Vagina (tissue), 2 donors: Measurements from ENCODE around the gene GSTA2.

Source experiments
- POLR2A ChIP-seq, 2 donors: fragments of 450-650 bp; IDR thresholded peaks; one replicate each; pipeline ENCODE4 v1.6.1; 2017; ENCODE audit warnings: antibody characterized with exemption in 2 of 2, mild to moderate bottlenecking in 2 of 2, moderate library complexity in 2 of 2
- TF ChIP-seq, protein P1 (sequence below), 3 experiments: fragments of 450-650 bp in 2 of 3; fragments of 200-600 bp in 1 of 3; sonication (generic) in 1 of 3; IDR thresholded peaks; one replicate each; pipeline ENCODE4 v1.5.1; 2017 to 2019; ENCODE audit warnings: antibody characterized with exemption in 3 of 3, mild to moderate bottlenecking in 2 of 3, moderate library complexity in 2 of 3

GRCh38 chr6:52707963-52708680 lies 55.2 kb downstream of the GSTA2 start:
- TF ChIP-seq, protein P1, sequence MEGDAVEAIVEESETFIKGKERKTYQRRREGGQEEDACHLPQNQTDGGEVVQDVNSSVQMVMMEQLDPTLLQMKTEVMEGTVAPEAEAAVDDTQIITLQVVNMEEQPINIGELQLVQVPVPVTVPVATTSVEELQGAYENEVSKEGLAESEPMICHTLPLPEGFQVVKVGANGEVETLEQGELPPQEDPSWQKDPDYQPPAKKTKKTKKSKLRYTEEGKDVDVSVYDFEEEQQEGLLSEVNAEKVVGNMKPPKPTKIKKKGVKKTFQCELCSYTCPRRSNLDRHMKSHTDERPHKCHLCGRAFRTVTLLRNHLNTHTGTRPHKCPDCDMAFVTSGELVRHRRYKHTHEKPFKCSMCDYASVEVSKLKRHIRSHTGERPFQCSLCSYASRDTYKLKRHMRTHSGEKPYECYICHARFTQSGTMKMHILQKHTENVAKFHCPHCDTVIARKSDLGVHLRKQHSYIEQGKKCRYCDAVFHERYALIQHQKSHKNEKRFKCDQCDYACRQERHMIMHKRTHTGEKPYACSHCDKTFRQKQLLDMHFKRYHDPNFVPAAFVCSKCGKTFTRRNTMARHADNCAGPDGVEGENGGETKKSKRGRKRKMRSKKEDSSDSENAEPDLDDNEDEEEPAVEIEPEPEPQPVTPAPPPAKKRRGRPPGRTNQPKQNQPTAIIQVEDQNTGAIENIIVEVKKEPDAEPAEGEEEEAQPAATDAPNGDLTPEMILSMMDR (IDR thresholded peaks at IDR 0.05): no peak
- no peak for TF ChIP-seq POLR2A (IDR thresholded peaks at IDR 0.05)
